Neutrophil (primary cell): ENCODE data around the gene RNF217.
A peak's percentile ranks its signal among the peaks of the same experiment; 100 is the strongest.

Experiments
- H3K27ac ChIP-seq: fragments of 200-600 bp; sonication (generic); 2 replicates; pipeline ENCODE4 v1.5.1; 2016; ENCODE audit warnings: mild to moderate bottlenecking, moderate library complexity
- H3K27me3 ChIP-seq: fragments of 200-600 bp; sonication (generic); 2 replicates; pipeline ENCODE4 v1.6.0; 2016; ENCODE audit warnings: mild to moderate bottlenecking
- H3K36me3 ChIP-seq: fragments of 200-600 bp; sonication (generic); 2 replicates; pipeline ENCODE4 v1.5.1; 2017
- H3K4me1 ChIP-seq, 2 experiments: fragments of 200-600 bp in 1 of 2; sonication (generic) in 1 of 2; 1 replicate in 1 of 2; 2 replicates in 1 of 2; pipeline versions ENCODE4 v1.5.1 to v1.6.1; 2013 to 2016; ENCODE audit warnings: low read depth in 1 of 2, low read length in 1 of 2, mild to moderate bottlenecking in 1 of 2, moderate library complexity in 1 of 2; ENCODE audit not compliant: control insufficient read depth in 1 of 2, insufficient read depth in 1 of 2
- H3K4me3 ChIP-seq, 2 experiments: fragments of 200-600 bp in 1 of 2; sonication (generic) in 1 of 2; 1 replicate in 1 of 2; 2 replicates in 1 of 2; pipeline ENCODE4 v1.5.1; 2013 to 2016; ENCODE audit warnings: low read depth in 1 of 2, low read length in 1 of 2, mild to moderate bottlenecking in 1 of 2, moderate library complexity in 1 of 2
- H3K9me3 ChIP-seq: fragments of 200-600 bp; sonication (generic); 2 replicates; pipeline ENCODE4 v1.5.1; 2016
- CTCF ChIP-seq: fragments of 200-600 bp; sonication (generic); IDR thresholded peaks from 2 replicates; pipeline ENCODE4 v1.5.1; 2016; ENCODE audit warnings: antibody characterized with exemption

Gene RNF217

GRCh38 chr6:125101631-125102030, 139.4 kb downstream of the RNF217 start:
- H3K27ac ChIP-seq: peak overlapping the region; percentile 55
- H3K4me1 ChIP-seq: peaks cover 30 to 38% of the 10 kb centered on the region in 2 experiments
- no peaks in the 10 kb centered on the region for H3K36me3 ChIP-seq
- no peaks in the 10 kb centered on the region for H3K9me3 ChIP-seq
- no peak overlapping the region for H3K4me3 ChIP-seq
- no peak for TF ChIP-seq CTCF
- no peaks in the 10 kb centered on the region for H3K27me3 ChIP-seq

GRCh38 chr6:125102411-125102810, 140.2 kb downstream of the RNF217 start:
- H3K4me1 ChIP-seq: peaks cover 30 to 38% of the 10 kb centered on the region in 2 experiments
- no peaks in the 10 kb centered on the region for H3K36me3 ChIP-seq
- H3K27me3 ChIP-seq: no peaks in the 10 kb centered on the region
- no peaks in the 10 kb centered on the region for H3K9me3 ChIP-seq
- H3K4me3 ChIP-seq: no peak overlapping the region
- no peak for TF ChIP-seq CTCF
- peak overlapping the region; percentile 55 for H3K27ac ChIP-seq

- TF ChIP-seq CTCF: no peak
- Histone ChIP-seq H3K27ac (peak overlapping the region; percentile 55), H3K27me3 (no peaks in the 10 kb centered on the region), H3K4me1 (peaks cover 30 to 38% of the 10 kb centered on the region in 2 experiments), H3K4me3 (no peak overlapping the region), H3K9me3 (no peaks in the 10 kb centered on the region), H3K36me3 (no peaks in the 10 kb centered on the region)
Observed at GRCh38 chr6:125102891-125103290, 140.7 kb downstream of the RNF217 start.

DNA sequence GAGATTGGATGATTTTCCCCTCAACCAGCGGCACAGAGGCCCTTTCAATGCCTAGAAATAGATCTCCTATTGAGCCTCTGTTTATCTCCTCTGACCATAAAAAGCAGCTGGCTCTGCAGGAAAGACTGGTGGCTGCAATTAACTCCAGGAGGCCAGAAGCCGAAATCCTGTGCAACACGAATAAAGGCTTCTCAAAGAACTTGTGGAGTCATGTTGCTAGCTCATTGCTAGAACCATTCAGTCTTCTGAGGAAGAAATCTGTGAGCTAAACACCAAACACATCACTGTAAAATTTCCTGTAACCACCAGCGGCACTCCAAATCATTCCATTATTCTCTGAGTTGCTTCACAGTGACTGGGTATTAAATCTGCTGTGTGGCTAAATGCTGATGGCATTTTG, 142.2 kb downstream of the RNF217 start:
- Histone ChIP-seq H3K27me3 (no peaks in the 10 kb centered on the region), H3K4me3 (no peak overlapping the region), H3K9me3 (no peaks in the 10 kb centered on the region), H3K27ac (no peak overlapping the region), H3K4me1 (peaks cover 30 to 34% of the 10 kb centered on the region in 2 experiments), H3K36me3 (no peaks in the 10 kb centered on the region)
- TF ChIP-seq CTCF: no peak

DNA sequence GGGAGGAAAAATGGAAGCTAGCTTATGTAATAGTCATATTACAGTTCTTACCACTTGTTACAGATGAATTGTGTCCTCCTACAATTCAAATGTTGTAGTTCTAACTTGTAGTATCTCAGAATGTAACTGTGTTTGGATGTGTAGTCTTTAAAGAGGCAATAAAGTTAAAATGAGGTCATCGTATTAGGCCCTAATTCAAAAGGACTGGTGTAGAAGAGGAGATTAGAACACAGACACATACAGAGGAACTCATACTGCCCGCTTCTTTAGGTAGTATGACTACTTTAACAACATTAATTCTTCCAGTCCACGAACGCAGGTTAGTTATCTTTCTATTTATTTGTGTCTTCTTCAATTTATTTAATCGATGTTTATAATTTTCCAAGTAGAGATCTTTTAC, 144.8 kb downstream of the RNF217 start:
- Histone ChIP-seq H3K36me3 (no peaks in the 10 kb centered on the region), H3K27me3 (no peaks in the 10 kb centered on the region), H3K4me3 (no peak overlapping the region), H3K9me3 (peaks cover 11% of the 10 kb centered on the region), H3K27ac (no peak overlapping the region), H3K4me1 (peaks cover 12% of the 10 kb centered on the region in 2 experiments)
- TF ChIP-seq CTCF: no peak

- Histone ChIP-seq H3K4me3 (no peak overlapping the region), H3K4me1 (peaks cover 3 to 4% of the 10 kb centered on the region in 2 experiments), H3K27ac (no peak overlapping the region), H3K9me3 (peaks cover 11% of the 10 kb centered on the region), H3K27me3 (no peaks in the 10 kb centered on the region), H3K36me3 (no peaks in the 10 kb centered on the region)
- no peak for TF ChIP-seq CTCF
Observed at GRCh38 chr6:125107896-125108295, 145.7 kb downstream of the RNF217 start.
